ENCODE results near the gene ARPP19.

DNA sequence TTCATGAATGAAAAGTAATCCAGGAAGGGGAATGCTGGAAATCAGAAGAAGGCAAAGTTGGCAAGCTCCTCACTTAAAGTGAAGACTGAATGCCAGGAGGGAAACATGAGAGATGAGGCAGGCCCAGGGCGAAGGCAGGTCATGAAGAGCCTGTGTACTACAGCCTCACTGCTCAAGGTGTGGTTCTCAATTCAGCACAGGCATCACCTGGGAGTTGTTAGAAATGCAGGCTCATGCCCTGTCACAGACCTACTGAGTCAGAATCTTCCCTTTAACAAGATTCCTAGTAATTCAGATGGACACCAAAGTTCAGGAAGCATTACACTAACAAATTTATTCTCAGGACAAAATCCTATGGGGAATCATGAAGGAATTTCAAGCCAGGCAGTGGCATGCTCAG is 54.3 kb downstream of the ARPP19 start:
- TF ChIP-seq, protein P1, sequence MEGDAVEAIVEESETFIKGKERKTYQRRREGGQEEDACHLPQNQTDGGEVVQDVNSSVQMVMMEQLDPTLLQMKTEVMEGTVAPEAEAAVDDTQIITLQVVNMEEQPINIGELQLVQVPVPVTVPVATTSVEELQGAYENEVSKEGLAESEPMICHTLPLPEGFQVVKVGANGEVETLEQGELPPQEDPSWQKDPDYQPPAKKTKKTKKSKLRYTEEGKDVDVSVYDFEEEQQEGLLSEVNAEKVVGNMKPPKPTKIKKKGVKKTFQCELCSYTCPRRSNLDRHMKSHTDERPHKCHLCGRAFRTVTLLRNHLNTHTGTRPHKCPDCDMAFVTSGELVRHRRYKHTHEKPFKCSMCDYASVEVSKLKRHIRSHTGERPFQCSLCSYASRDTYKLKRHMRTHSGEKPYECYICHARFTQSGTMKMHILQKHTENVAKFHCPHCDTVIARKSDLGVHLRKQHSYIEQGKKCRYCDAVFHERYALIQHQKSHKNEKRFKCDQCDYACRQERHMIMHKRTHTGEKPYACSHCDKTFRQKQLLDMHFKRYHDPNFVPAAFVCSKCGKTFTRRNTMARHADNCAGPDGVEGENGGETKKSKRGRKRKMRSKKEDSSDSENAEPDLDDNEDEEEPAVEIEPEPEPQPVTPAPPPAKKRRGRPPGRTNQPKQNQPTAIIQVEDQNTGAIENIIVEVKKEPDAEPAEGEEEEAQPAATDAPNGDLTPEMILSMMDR (IDR thresholded peaks at IDR 0.05; ENCODE audit: insufficient read depth, low read length): no peak
- TF ChIP-seq POLR2AphosphoS5 (IDR thresholded peaks at IDR 0.05; ENCODE audit: low read depth) (no peak), SPI1 (IDR thresholded peaks at IDR 0.05; ENCODE audit: borderline replicate concordance, low read depth) (no peak)
- TF ChIP-seq, protein P2, sequence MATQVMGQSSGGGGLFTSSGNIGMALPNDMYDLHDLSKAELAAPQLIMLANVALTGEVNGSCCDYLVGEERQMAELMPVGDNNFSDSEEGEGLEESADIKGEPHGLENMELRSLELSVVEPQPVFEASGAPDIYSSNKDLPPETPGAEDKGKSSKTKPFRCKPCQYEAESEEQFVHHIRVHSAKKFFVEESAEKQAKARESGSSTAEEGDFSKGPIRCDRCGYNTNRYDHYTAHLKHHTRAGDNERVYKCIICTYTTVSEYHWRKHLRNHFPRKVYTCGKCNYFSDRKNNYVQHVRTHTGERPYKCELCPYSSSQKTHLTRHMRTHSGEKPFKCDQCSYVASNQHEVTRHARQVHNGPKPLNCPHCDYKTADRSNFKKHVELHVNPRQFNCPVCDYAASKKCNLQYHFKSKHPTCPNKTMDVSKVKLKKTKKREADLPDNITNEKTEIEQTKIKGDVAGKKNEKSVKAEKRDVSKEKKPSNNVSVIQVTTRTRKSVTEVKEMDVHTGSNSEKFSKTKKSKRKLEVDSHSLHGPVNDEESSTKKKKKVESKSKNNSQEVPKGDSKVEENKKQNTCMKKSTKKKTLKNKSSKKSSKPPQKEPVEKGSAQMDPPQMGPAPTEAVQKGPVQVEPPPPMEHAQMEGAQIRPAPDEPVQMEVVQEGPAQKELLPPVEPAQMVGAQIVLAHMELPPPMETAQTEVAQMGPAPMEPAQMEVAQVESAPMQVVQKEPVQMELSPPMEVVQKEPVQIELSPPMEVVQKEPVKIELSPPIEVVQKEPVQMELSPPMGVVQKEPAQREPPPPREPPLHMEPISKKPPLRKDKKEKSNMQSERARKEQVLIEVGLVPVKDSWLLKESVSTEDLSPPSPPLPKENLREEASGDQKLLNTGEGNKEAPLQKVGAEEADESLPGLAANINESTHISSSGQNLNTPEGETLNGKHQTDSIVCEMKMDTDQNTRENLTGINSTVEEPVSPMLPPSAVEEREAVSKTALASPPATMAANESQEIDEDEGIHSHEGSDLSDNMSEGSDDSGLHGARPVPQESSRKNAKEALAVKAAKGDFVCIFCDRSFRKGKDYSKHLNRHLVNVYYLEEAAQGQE (IDR thresholded peaks at IDR 0.05; ENCODE audit: insufficient replicate concordance, low read depth): no peak
